HUES6 (cell line): ENCODE data around the gene S100Z.
"Not testable (repeated sequence)": the region's sequence is repeated elsewhere in the genome, so short reads cannot be mapped to it uniquely, and the experiment has no call there.

Experiments used
- H3K27ac ChIP-seq: 2 replicates; pipeline ENCODE4 v1.7.0; 2013; ENCODE audit warnings: low read depth, mild to moderate bottlenecking, low read length, inconsistent platforms
- H3K27me3 ChIP-seq: 2 replicates; pipeline ENCODE4 v1.6.1; 2013; ENCODE audit warnings: low read length; ENCODE audit not compliant: control insufficient read depth, insufficient read depth
- H3K36me3 ChIP-seq: 2 replicates; pipeline ENCODE4 v1.6.1; 2013; ENCODE audit warnings: low read length; ENCODE audit not compliant: control insufficient read depth, insufficient read depth
- H3K4me1 ChIP-seq: 2 replicates; pipeline ENCODE4 v1.6.1; 2013; ENCODE audit warnings: low read length; ENCODE audit not compliant: control insufficient read depth, insufficient read depth
- H3K4me3 ChIP-seq: 2 replicates; pipeline ENCODE4 v1.5.1; 2013; ENCODE audit warnings: low read depth, low read length
- H3K9ac ChIP-seq: one replicate; pipeline ENCODE4 v1.6.1; 2013; ENCODE audit warnings: mild to moderate bottlenecking, low read length
- H3K9me3 ChIP-seq: 2 replicates; pipeline ENCODE4 v1.6.1; 2013; ENCODE audit warnings: low read depth, low read length; ENCODE audit not compliant: control insufficient read depth, insufficient read depth

The S100Z gene

GRCh38 chr5:76888733-76889300, 39.0 kb downstream of the S100Z start:
- Histone ChIP-seq H3K27ac (no peak overlapping the region), H3K36me3 (no peaks in the 10 kb centered on the region), H3K4me1 (no peaks in the 10 kb centered on the region), H3K4me3 (no peak overlapping the region), H3K27me3 (no peaks in the 10 kb centered on the region), H3K9me3 (no peaks in the 10 kb centered on the region), H3K9ac (no peak overlapping the region)

- H3K4me3 ChIP-seq: no peak overlapping the region
Measured at GRCh38 chr5:76893294-76893693, 43.5 kb downstream of the S100Z start.

GRCh38 chr5:76896196-76896595, 46.4 kb downstream of the S100Z start:
- H3K27me3 ChIP-seq: no peaks in the 10 kb centered on the region
- peaks cover 9% of the 10 kb centered on the region; the same call in 1 of the 2 replicates for H3K9me3 ChIP-seq
- no peak overlapping the region for H3K27ac ChIP-seq
- H3K4me3 ChIP-seq: no peak overlapping the region
- no peaks in the 10 kb centered on the region for H3K36me3 ChIP-seq
- no peak overlapping the region for H3K9ac ChIP-seq
- no peaks in the 10 kb centered on the region for H3K4me1 ChIP-seq

More at GRCh38 chr5:76893294-76893693, 43.5 kb downstream of the S100Z start:
- Histone ChIP-seq H3K36me3 (no peaks in the 10 kb centered on the region), H3K9me3 (peaks cover 9% of the 10 kb centered on the region; the same call in 1 of the 2 replicates), H3K9ac (no peak overlapping the region), H3K27ac (no peak overlapping the region), H3K4me1 (no peaks in the 10 kb centered on the region), H3K27me3 (no peaks in the 10 kb centered on the region)

GRCh38 chr5:76901522-76901921, 51.7 kb downstream of the S100Z start:
- peaks cover 3% of the 10 kb centered on the region; the same call in 1 of the 2 replicates for H3K9me3 ChIP-seq
- no peaks in the 10 kb centered on the region for H3K27me3 ChIP-seq
- H3K4me3 ChIP-seq: no peak overlapping the region
- H3K4me1 ChIP-seq: no peaks in the 10 kb centered on the region
- no peak overlapping the region for H3K27ac ChIP-seq
- H3K9ac ChIP-seq: no peak overlapping the region
- no peaks in the 10 kb centered on the region for H3K36me3 ChIP-seq

GRCh38 chr5:76908166-76908565, 58.4 kb downstream of the S100Z start:
- H3K27ac ChIP-seq: no peak overlapping the region
- no peaks in the 10 kb centered on the region for H3K36me3 ChIP-seq
- H3K27me3 ChIP-seq: no peaks in the 10 kb centered on the region
- no peak overlapping the region for H3K4me3 ChIP-seq
- no peak overlapping the region for H3K9ac ChIP-seq
- no peaks in the 10 kb centered on the region for H3K9me3 ChIP-seq
- 0 out of 2 replicates have a peak, but pooled peaks cover 4% of the 10 kb centered on the region for H3K4me1 ChIP-seq

GRCh38 chr5:76910344-76910933, 60.6 kb downstream of the S100Z start:
- not testable (repeated sequence) for H3K4me1 ChIP-seq, H3K27ac ChIP-seq, H3K4me3 ChIP-seq, H3K27me3 ChIP-seq, H3K9me3 ChIP-seq, H3K36me3 ChIP-seq, H3K9ac ChIP-seq

- not testable (repeated sequence) for H3K36me3 ChIP-seq, H3K9me3 ChIP-seq, H3K27me3 ChIP-seq, H3K27ac ChIP-seq, H3K9ac ChIP-seq, H3K4me3 ChIP-seq, H3K4me1 ChIP-seq
Measured at GRCh38 chr5:76914671-76915070, 64.9 kb downstream of the S100Z start.

GRCh38 chr5:76918539-76918938, 68.7 kb downstream of the S100Z start:
- no peak overlapping the region for H3K9ac ChIP-seq
- H3K4me3 ChIP-seq: no peak overlapping the region
- no peaks in the 10 kb centered on the region for H3K4me1 ChIP-seq
- H3K36me3 ChIP-seq: no peaks in the 10 kb centered on the region
- no peak overlapping the region for H3K27ac ChIP-seq
- H3K27me3 ChIP-seq: no peaks in the 10 kb centered on the region
- 0 out of 2 replicates have a peak, but pooled peaks cover 4% of the 10 kb centered on the region for H3K9me3 ChIP-seq

- no peaks in the 10 kb centered on the region for H3K9me3 ChIP-seq
- H3K9ac ChIP-seq: no peak overlapping the region
- no peaks in the 10 kb centered on the region for H3K27me3 ChIP-seq
- no peaks in the 10 kb centered on the region for H3K36me3 ChIP-seq
- H3K27ac ChIP-seq: no peak overlapping the region
- H3K4me1 ChIP-seq: no peaks in the 10 kb centered on the region
- no peak overlapping the region for H3K4me3 ChIP-seq
Measured at GRCh38 chr5:76920491-76920890, 70.7 kb downstream of the S100Z start.

GRCh38 chr5:76926329-76927105, 76.7 kb downstream of the S100Z start:
- Histone ChIP-seq H3K9me3 (no peaks in the 10 kb centered on the region), H3K36me3 (no peaks in the 10 kb centered on the region), H3K4me3 (no peak overlapping the region), H3K27ac (no peak overlapping the region), H3K4me1 (peaks cover 13% of the 10 kb centered on the region), H3K9ac (no peak overlapping the region), H3K27me3 (no peaks in the 10 kb centered on the region)

GRCh38 chr5:76927961-76928360, 78.1 kb downstream of the S100Z start:
- Histone ChIP-seq H3K36me3 (no peaks in the 10 kb centered on the region), H3K4me1 (peaks cover 13% of the 10 kb centered on the region), H3K4me3 (no peak overlapping the region), H3K27me3 (no peaks in the 10 kb centered on the region), H3K9ac (no peak overlapping the region), H3K27ac (no peak overlapping the region), H3K9me3 (no peaks in the 10 kb centered on the region)
